PC-9 (cell line): ENCODE measurements around the gene TRAF2. TPM values are rescaled to one million over a fixed set of nuclear protein-coding genes. Genes with fewer than 3 reads are reported as not detected.

ENCODE experiments used
- BruUV-seq: library from RNA; stranded (reverse); fragments of 400-500 nt; replicated peaks from 2 replicates; lab custom pipeline; 2021; lab: Mats Ljungman, UMichigan
- CTCF ChIA-PET: fragments of 300-600 bp; sonication (Branson Sonifier 250); formaldehyde crosslinking; loops from one replicate; lab custom pipeline; 2022; ENCODE audit warnings: antibody characterized with exemption; lab: Charles Lee
- POLR2A ChIA-PET: fragments of 300-600 bp; sonication (Branson Sonifier 250); formaldehyde crosslinking; loops from one replicate; lab custom pipeline; 2022; ENCODE audit warnings: antibody characterized with exemption; ENCODE audit not compliant: unreplicated experiment; lab: Charles Lee
- DNase-seq, 2 experiments: peaks; one replicate each; pipeline versions ENCODE4 v3.0.0 to v3.0.0-alpha.2; 2015 to 2022; ENCODE audit warnings: mixed read lengths in 1 of 2
- H2AFZ ChIP-seq: fragments of 200-600 bp; sonication (generic); 2 replicates; pipeline ENCODE4 v1.8.1; 2017; ENCODE audit warnings: antibody characterized with exemption
- H3F3A ChIP-seq: fragments of 200-600 bp; sonication (generic); 2 replicates; pipeline ENCODE4 v1.8.1; 2017; ENCODE audit warnings: antibody characterized with exemption, mild to moderate bottlenecking, low read depth; ENCODE audit not compliant: insufficient read depth
- H3K27ac ChIP-seq: fragments of 200-600 bp; sonication (generic); 2 replicates; pipeline ENCODE4 v1.6.1; 2016; ENCODE audit warnings: mixed run types
- H3K27me3 ChIP-seq: fragments of 200-600 bp; sonication (generic); 2 replicates; pipeline ENCODE4 v1.6.1; 2016; ENCODE audit warnings: low read depth, mixed run types; ENCODE audit not compliant: insufficient read depth
- H3K36me3 ChIP-seq: fragments of 200-600 bp; sonication (generic); 2 replicates; pipeline ENCODE4 v1.6.1; 2016; ENCODE audit warnings: low read depth, mixed run types
- H3K4me1 ChIP-seq: fragments of 200-600 bp; sonication (generic); replicated peaks from 2 replicates; pipeline ENCODE4 v1.6.1; 2016; ENCODE audit warnings: mixed run types; ENCODE audit not compliant: insufficient read depth
- H3K4me2 ChIP-seq: fragments of 200-600 bp; sonication (generic); 2 replicates; pipeline ENCODE4 v1.6.1; 2017; ENCODE audit warnings: mixed run types
- H3K4me3 ChIP-seq: fragments of 200-600 bp; sonication (generic); 2 replicates; pipeline ENCODE4 v1.6.1; 2016; ENCODE audit warnings: mixed run types
- H3K79me2 ChIP-seq: fragments of 200-600 bp; sonication (generic); 2 replicates; pipeline ENCODE4 v1.6.1; 2017; ENCODE audit warnings: low read depth, mixed run types
- H3K9me2 ChIP-seq: fragments of 200-600 bp; sonication (generic); 2 replicates; pipeline ENCODE4 v1.8.1; 2017; ENCODE audit warnings: mild to moderate bottlenecking; ENCODE audit not compliant: insufficient read depth
- H3K9me3 ChIP-seq: fragments of 200-600 bp; sonication (generic); 2 replicates; pipeline ENCODE4 v1.8.1; 2016; ENCODE audit warnings: low read depth; ENCODE audit not compliant: insufficient read depth
- H4K20me1 ChIP-seq: fragments of 200-600 bp; sonication (generic); 2 replicates; pipeline ENCODE4 v1.8.1; 2017; ENCODE audit not compliant: insufficient read depth
- CTCF ChIP-seq: fragments of 200-600 bp; sonication (generic); conservative IDR thresholded peaks from 2 replicates; pipeline ENCODE4 v1.6.1; 2017; ENCODE audit warnings: mixed run types, antibody characterized with exemption, mild to moderate bottlenecking, moderate library complexity
- EZH2 ChIP-seq: fragments of 200-600 bp; sonication (generic); IDR thresholded peaks from 2 replicates; pipeline ENCODE4 v1.8.0; 2017; ENCODE audit warnings: antibody characterized with exemption, low read depth
- intact Hi-C: fragments of 100-400 bp; cut with micrococcal nuclease; formaldehyde crosslinking; loops from one replicate; pipeline ENCODE4 v1.10.0; 2022; ENCODE audit not compliant: unreplicated experiment
- total RNA-seq: library from RNA; stranded (reverse); gene quantifications from 2 replicates; pipeline ENCODE4 v1.2.3, GENCODE V29; 2021

The TRAF2 gene
- total RNA-seq, 1 experiment from 2014 or later: 42.7 TPM

- no peaks in the 10 kb centered on the region for H3K9me2 ChIP-seq
- TF ChIP-seq CTCF: no peak
- TF ChIP-seq EZH2: no peak
- no peaks in the 10 kb centered on the region for H3K36me3 ChIP-seq
- no peak for DNase-seq
- POLR2A ChIA-PET: no interaction called here
- CTCF ChIA-PET: no interaction called here
- no peak overlapping the region for H2AFZ ChIP-seq
- H3K27ac ChIP-seq: no peak overlapping the region
- H3F3A ChIP-seq: no peaks in the 10 kb centered on the region
- no peaks in the 10 kb centered on the region for H3K79me2 ChIP-seq
- no peaks in the 10 kb centered on the region for H3K27me3 ChIP-seq
- BruUV-seq: no TSS peak
- no peaks in the 10 kb centered on the region for H4K20me1 ChIP-seq
- no peaks in the 10 kb centered on the region for H3K9me3 ChIP-seq
- H3K4me2 ChIP-seq: no peak overlapping the region
- no peak overlapping the region for H3K4me3 ChIP-seq
- intact Hi-C loops: no loop called here
- no peaks in the 10 kb centered on the region for H3K4me1 ChIP-seq
Observed at GRCh38 chr9:136972335-136972734, 86.0 kb downstream of the TRAF2 start.

- no peaks in the 10 kb centered on the region for H4K20me1 ChIP-seq
- H3K9me3 ChIP-seq: no peaks in the 10 kb centered on the region
- no peak overlapping the region for H3K27ac ChIP-seq
- DNase-seq: no peak
- no peaks in the 10 kb centered on the region for H3K4me1 ChIP-seq
- no peaks in the 10 kb centered on the region for H3K9me2 ChIP-seq
- H3K36me3 ChIP-seq: no peaks in the 10 kb centered on the region
- intact Hi-C loops: no loop called here
- BruUV-seq: no TSS peak
- CTCF ChIA-PET: no interaction called here
- H3F3A ChIP-seq: no peaks in the 10 kb centered on the region
- H3K4me3 ChIP-seq: no peak overlapping the region
- H3K4me2 ChIP-seq: no peak overlapping the region
- no peak overlapping the region for H2AFZ ChIP-seq
- POLR2A ChIA-PET: no interaction called here
- no peaks in the 10 kb centered on the region for H3K79me2 ChIP-seq
- H3K27me3 ChIP-seq: no peaks in the 10 kb centered on the region
- no peak for TF ChIP-seq EZH2
- no peak for TF ChIP-seq CTCF
Observed at GRCh38 chr9:136972743-136973142, 86.4 kb downstream of the TRAF2 start.

- H3K9me2 ChIP-seq: no peaks in the 10 kb centered on the region
- no peaks in the 10 kb centered on the region for H3K36me3 ChIP-seq
- no peak for DNase-seq
- POLR2A ChIA-PET: interaction anchor here (0.5 kb wide), 1 partner anchor 22 kb away, joined by 4 read pairs; the partner anchor contains the start of gene CLIC3
- H3K79me2 ChIP-seq: no peaks in the 10 kb centered on the region
- H3K9me3 ChIP-seq: no peaks in the 10 kb centered on the region
- no peaks in the 10 kb centered on the region for H3K4me1 ChIP-seq
- no TSS peak for BruUV-seq
- no peak for TF ChIP-seq CTCF
- no peak for TF ChIP-seq EZH2
- H4K20me1 ChIP-seq: no peaks in the 10 kb centered on the region
- H3F3A ChIP-seq: peaks cover 2% of the 10 kb centered on the region; the same call in 1 of the 2 replicates
- H3K27me3 ChIP-seq: no peaks in the 10 kb centered on the region
- H2AFZ ChIP-seq: no peak overlapping the region
- CTCF ChIA-PET: interaction anchor here (0.6 to 0.7 kb wide), 2 partner anchors 32 to 71 kb away, joined by 3 read pairs; no protein-coding TSS in a partner anchor
- no peak overlapping the region for H3K27ac ChIP-seq
- H3K4me2 ChIP-seq: no peak overlapping the region
- no peak overlapping the region for H3K4me3 ChIP-seq
- intact Hi-C loops: no loop called here
Observed at GRCh38 chr9:136973618-136974617, 87.6 kb downstream of the TRAF2 start.
